IMR-90 (cell line): ENCODE data around the gene KRTAP12-1. TPM values are rescaled to one million over a fixed set of nuclear protein-coding genes. Genes with fewer than 3 reads are reported as not detected.

ENCODE experiments used
- ATAC-seq: fragments of 200-7000 bp; cut with Tn5 transposase; 2 replicates; pipeline ENCODE4 v1.9.1; 2020; ENCODE audit warnings: low read depth, mild to moderate bottlenecking, moderate library complexity
- BruUV-seq: library from RNA; stranded (reverse); fragments of 400-500 nt; replicated peaks from 2 replicates; lab custom pipeline; 2021; lab: Mats Ljungman, UMichigan
- CTCF ChIA-PET: fragments of 300-600 bp; formaldehyde crosslinking; extraction: SDS; loops from one replicate; lab custom pipeline; 2021; ENCODE audit warnings: antibody characterized with exemption; lab: Yijun Ruan, JAX
- POLR2A ChIA-PET: fragments of 300-600 bp; sonication (Branson Sonifier 250); formaldehyde crosslinking; loops from one replicate; lab custom pipeline; 2022; ENCODE audit warnings: antibody characterized with exemption; ENCODE audit not compliant: unreplicated experiment; lab: Charles Lee
- DNase-seq: peaks from one replicate; pipeline ENCODE4 v3.0.0; 2013
- H2AFZ ChIP-seq: replicated peaks from 2 replicates; pipeline ENCODE3; 2013; ENCODE audit warnings: low read length, mild to moderate bottlenecking; ENCODE audit not compliant: poor library complexity
- H2AK5ac ChIP-seq: 2 replicates; pipeline ENCODE4 v1.6.1; 2013; ENCODE audit warnings: low read depth, low read length, inconsistent platforms
- H2AK9ac ChIP-seq: replicated peaks from 2 replicates; pipeline ENCODE3; 2013; ENCODE audit warnings: mild to moderate bottlenecking, low read depth, low read length, moderate library complexity; ENCODE audit not compliant: poor library complexity
- H2BK120ac ChIP-seq: 2 replicates; pipeline ENCODE4 v1.6.1; 2013; ENCODE audit warnings: low read depth, low read length, inconsistent platforms
- H2BK15ac ChIP-seq: 3 replicates; pipeline ENCODE4 v1.6.1; 2013; ENCODE audit warnings: low read depth, low read length, inconsistent platforms
- H2BK20ac ChIP-seq: 2 replicates; pipeline ENCODE4 v1.6.1; 2013; ENCODE audit warnings: low read depth, mild to moderate bottlenecking, inconsistent platforms, low read length, moderate library complexity
- H2BK5ac ChIP-seq: 2 replicates; pipeline ENCODE4 v1.6.1; 2013; ENCODE audit warnings: mild to moderate bottlenecking, low read depth, low read length, inconsistent platforms; ENCODE audit not compliant: poor library complexity, severe bottlenecking
- H3K14ac ChIP-seq: replicated peaks from 2 replicates; pipeline ENCODE4 v1.6.1; 2013; ENCODE audit warnings: low read depth, low read length, inconsistent platforms
- H3K18ac ChIP-seq: 2 replicates; pipeline ENCODE4 v1.6.1; 2013; ENCODE audit warnings: low read depth, low read length, control low read depth
- H3K23ac ChIP-seq: 2 replicates; pipeline ENCODE4 v1.6.1; 2013; ENCODE audit warnings: low read depth, low read length, inconsistent platforms
- H3K27ac ChIP-seq: 2 replicates; pipeline ENCODE4 v1.5.1; 2013; ENCODE audit warnings: mild to moderate bottlenecking, control low read depth, low read length; ENCODE audit not compliant: insufficient read depth
- H3K27me3 ChIP-seq: 2 replicates; pipeline ENCODE4 v1.6.1; 2013; ENCODE audit warnings: low read length; ENCODE audit not compliant: control insufficient read depth, insufficient read depth
- H3K36me3 ChIP-seq: 2 replicates; pipeline ENCODE4 v1.6.1; 2013; ENCODE audit warnings: low read length, mixed read lengths; ENCODE audit not compliant: control insufficient read depth, insufficient read depth
- H3K4ac ChIP-seq: 2 replicates; pipeline ENCODE4 v1.6.1; 2013; ENCODE audit warnings: low read depth, low read length, inconsistent platforms
- H3K4me1 ChIP-seq: 2 replicates; pipeline ENCODE4 v1.6.1; 2013; ENCODE audit warnings: low read length, mixed read lengths; ENCODE audit not compliant: control insufficient read depth, insufficient read depth
- H3K4me2 ChIP-seq: 2 replicates; pipeline ENCODE4 v1.6.1; 2013; ENCODE audit warnings: low read depth, mild to moderate bottlenecking, control low read depth, low read length, moderate library complexity
- H3K4me3 ChIP-seq: 2 replicates; pipeline ENCODE4 v1.5.1; 2013; ENCODE audit warnings: low read depth, mild to moderate bottlenecking, control low read depth, low read length, moderate library complexity; ENCODE audit not compliant: insufficient read depth
- H3K56ac ChIP-seq: 2 replicates; pipeline ENCODE4 v1.6.1; 2013; ENCODE audit warnings: low read length, inconsistent platforms; ENCODE audit not compliant: insufficient read depth; ENCODE audit errors: extremely low read depth
- H3K79me1 ChIP-seq, 2 experiments: 2 replicates each; pipeline ENCODE4 v1.6.1; 2013; ENCODE audit warnings: low read length in 2 of 2, inconsistent platforms in 1 of 2, low read depth in 1 of 2
- H3K9ac ChIP-seq: 2 replicates; pipeline ENCODE4 v1.6.1; 2013; ENCODE audit warnings: low read depth, low read length, control low read depth
- H3K9me1 ChIP-seq: 2 replicates; pipeline ENCODE4 v1.6.1; 2013; ENCODE audit warnings: low read length, inconsistent platforms; ENCODE audit not compliant: insufficient read depth
- H3K9me3 ChIP-seq: 2 replicates; pipeline ENCODE4 v1.6.1; 2013; ENCODE audit warnings: low read length; ENCODE audit not compliant: control insufficient read depth, insufficient read depth
- H4K20me1 ChIP-seq: 2 replicates; pipeline ENCODE4 v1.6.1; 2013; ENCODE audit warnings: low read length, inconsistent platforms; ENCODE audit not compliant: insufficient read depth
- H4K5ac ChIP-seq: 2 replicates; pipeline ENCODE4 v1.6.1; 2013; ENCODE audit warnings: mild to moderate bottlenecking, low read depth, low read length, control low read depth
- H4K8ac ChIP-seq, 2 experiments: 2 replicates each; pipeline ENCODE4 v1.6.1; 2013; ENCODE audit warnings: low read depth in 2 of 2, low read length in 2 of 2, control low read depth in 1 of 2, inconsistent platforms in 1 of 2
- H4K91ac ChIP-seq: 2 replicates; pipeline ENCODE4 v1.6.1; 2013; ENCODE audit warnings: low read depth, low read length, inconsistent platforms; ENCODE audit not compliant: insufficient read depth
- CHD1 ChIP-seq: IDR thresholded peaks from 2 replicates; pipeline ENCODE4 v1.6.1; 2012; ENCODE audit warnings: low read depth, low read length, improper control_type of control experiment
- FOS ChIP-seq: fragments of 150-350 bp; IDR thresholded peaks from 2 replicates; pipeline ENCODE4 v1.6.1; 2016; ENCODE audit warnings: low read depth, low read length
- MAFK ChIP-seq: IDR thresholded peaks from 2 replicates; pipeline ENCODE4 v1.6.1; 2012; ENCODE audit warnings: low read depth, low read length, improper control_type of control experiment
- MAZ ChIP-seq: IDR thresholded peaks from 2 replicates; pipeline ENCODE4 v1.6.1; 2012; ENCODE audit warnings: low read depth, mild to moderate bottlenecking, low read length, improper control_type of control experiment, moderate library complexity, borderline replicate concordance
- MXI1 ChIP-seq: IDR thresholded peaks from 2 replicates; pipeline ENCODE4 v1.6.1; 2012; ENCODE audit warnings: low read depth, mild to moderate bottlenecking, low read length, moderate library complexity, borderline replicate concordance
- NFE2L2 ChIP-seq: fragments of 150-350 bp; IDR thresholded peaks from 2 replicates; pipeline ENCODE4 v1.6.1; 2016; ENCODE audit warnings: low read depth, mild to moderate bottlenecking, low read length
- POLR2A ChIP-seq: IDR thresholded peaks from 2 replicates; pipeline ENCODE4 v1.6.1; 2012; ENCODE audit warnings: mild to moderate bottlenecking, low read depth, low read length
- RFX5 ChIP-seq: IDR thresholded peaks from 2 replicates; pipeline ENCODE4 v1.8.0; 2012; ENCODE audit warnings: low read depth, mild to moderate bottlenecking, low read length, moderate library complexity
- SMC3 ChIP-seq: fragments of 150-350 bp; IDR thresholded peaks from 2 replicates; pipeline ENCODE4 v1.6.1; 2016; ENCODE audit warnings: low read depth, mild to moderate bottlenecking, antibody characterized with exemption, low read length, moderate library complexity
- USF2 ChIP-seq: fragments of 150-350 bp; IDR thresholded peaks from 2 replicates; pipeline ENCODE4 v1.6.1; 2017; ENCODE audit warnings: mild to moderate bottlenecking, antibody characterized with exemption, low read length, low read depth
- WGBS, 2 experiments: methylation state at CpG; one replicate each; pipeline versions ENCODE4 v1.1.5 to v1.1.7; 2013; ENCODE audit warnings: missing lambda C conversion rate in 2 of 2; ENCODE audit not compliant: insufficient read length in 1 of 2; ENCODE audit errors: extremely low coverage in 2 of 2; 5-methylcytosine and 5-hydroxymethylcytosine counted together
- dilution Hi-C: fragments of 300-500 bp; cut with HindIII; formaldehyde crosslinking; loops from one replicate; pipeline ENCODE4 v1.14.3; 2018; ENCODE audit warnings: low sequenced_read_pairs; ENCODE audit not compliant: unreplicated experiment
- in situ Hi-C: fragments of 300-500 bp; cut with MboI; formaldehyde crosslinking; loops from 3 replicates; pipeline ENCODE4 v1.14.3; 2019; ENCODE audit warnings: low sequenced_read_pairs, inconsistent platforms, mixed read lengths
- intact Hi-C: fragments of 100-400 bp; cut with micrococcal nuclease; formaldehyde crosslinking; loops from 2 replicates; pipeline ENCODE4 v1.10.0; 2022
- polyA plus RNA-seq, 3 experiments: library from polyadenylated mRNA; depleted of rRNA; stranded (reverse); fragments of >200 nt; gene quantifications; 2 replicates each; pipeline ENCODE4 v1.2.3, GENCODE V29; 2012; ENCODE audit warnings: low replicate concordance in 1 of 3
- total RNA-seq: library from RNA; depleted of rRNA; stranded (reverse); fragments of >200 nt; gene quantifications from 2 replicates; pipeline ENCODE4 v1.2.3, GENCODE V29; 2012
- TF ChIP-seq, protein P1 (sequence below): conservative IDR thresholded peaks from 2 replicates; pipeline ENCODE4 v1.5.1; 2012; ENCODE audit warnings: mild to moderate bottlenecking, low read depth, low read length, improper control_type of control experiment
- TF ChIP-seq, protein P2 (sequence below): fragments of 150-350 bp; IDR thresholded peaks from 2 replicates; pipeline ENCODE4 v1.6.1; 2016; ENCODE audit warnings: low read depth, mild to moderate bottlenecking, low read length, moderate library complexity, borderline replicate concordance

The KRTAP12-1 gene
- total and polyA plus RNA-seq, 2 of the 4 experiments (the other 2 are of a cell fraction), result not detected

- H2BK20ac ChIP-seq, result no peak overlapping the region
- intact Hi-C loops (no loop called here), in situ Hi-C loops (no loop called here), dilution Hi-C loops (no loop called here)
- H3K23ac ChIP-seq, result no peak overlapping the region
- H3K4me2 ChIP-seq, result no peak overlapping the region
- H3K9me1 ChIP-seq, result no peaks in the 10 kb centered on the region
- H4K8ac ChIP-seq, result no peak overlapping the region
- no peak overlapping the region for H2AK9ac ChIP-seq
- no peak overlapping the region for H4K91ac ChIP-seq
- H2BK120ac ChIP-seq, result no peak overlapping the region
- no TSS peak for BruUV-seq
- H3K14ac ChIP-seq, result no peak overlapping the region
- no peaks in the 10 kb centered on the region for H3K79me1 ChIP-seq
- no peaks in the 10 kb centered on the region; the same call in 1 of the 2 replicates for H3K27me3 ChIP-seq
- H4K5ac ChIP-seq, result no peak overlapping the region
- H3K36me3 ChIP-seq, result no peaks in the 10 kb centered on the region
- no peak overlapping the region for H2BK15ac ChIP-seq
- DNase-seq (no peak), ATAC-seq (no peak)
- TF ChIP-seq MXI1 (no peak), MAZ (no peak), SMC3 (no peak), RFX5 (no peak), MAFK (no peak), POLR2A (no peak), USF2 (no peak), NFE2L2 (no peak), CHD1 (no peak), FOS (no peak)
- TF ChIP-seq, protein P1, sequence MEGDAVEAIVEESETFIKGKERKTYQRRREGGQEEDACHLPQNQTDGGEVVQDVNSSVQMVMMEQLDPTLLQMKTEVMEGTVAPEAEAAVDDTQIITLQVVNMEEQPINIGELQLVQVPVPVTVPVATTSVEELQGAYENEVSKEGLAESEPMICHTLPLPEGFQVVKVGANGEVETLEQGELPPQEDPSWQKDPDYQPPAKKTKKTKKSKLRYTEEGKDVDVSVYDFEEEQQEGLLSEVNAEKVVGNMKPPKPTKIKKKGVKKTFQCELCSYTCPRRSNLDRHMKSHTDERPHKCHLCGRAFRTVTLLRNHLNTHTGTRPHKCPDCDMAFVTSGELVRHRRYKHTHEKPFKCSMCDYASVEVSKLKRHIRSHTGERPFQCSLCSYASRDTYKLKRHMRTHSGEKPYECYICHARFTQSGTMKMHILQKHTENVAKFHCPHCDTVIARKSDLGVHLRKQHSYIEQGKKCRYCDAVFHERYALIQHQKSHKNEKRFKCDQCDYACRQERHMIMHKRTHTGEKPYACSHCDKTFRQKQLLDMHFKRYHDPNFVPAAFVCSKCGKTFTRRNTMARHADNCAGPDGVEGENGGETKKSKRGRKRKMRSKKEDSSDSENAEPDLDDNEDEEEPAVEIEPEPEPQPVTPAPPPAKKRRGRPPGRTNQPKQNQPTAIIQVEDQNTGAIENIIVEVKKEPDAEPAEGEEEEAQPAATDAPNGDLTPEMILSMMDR, result no peak
- TF ChIP-seq, protein P2, sequence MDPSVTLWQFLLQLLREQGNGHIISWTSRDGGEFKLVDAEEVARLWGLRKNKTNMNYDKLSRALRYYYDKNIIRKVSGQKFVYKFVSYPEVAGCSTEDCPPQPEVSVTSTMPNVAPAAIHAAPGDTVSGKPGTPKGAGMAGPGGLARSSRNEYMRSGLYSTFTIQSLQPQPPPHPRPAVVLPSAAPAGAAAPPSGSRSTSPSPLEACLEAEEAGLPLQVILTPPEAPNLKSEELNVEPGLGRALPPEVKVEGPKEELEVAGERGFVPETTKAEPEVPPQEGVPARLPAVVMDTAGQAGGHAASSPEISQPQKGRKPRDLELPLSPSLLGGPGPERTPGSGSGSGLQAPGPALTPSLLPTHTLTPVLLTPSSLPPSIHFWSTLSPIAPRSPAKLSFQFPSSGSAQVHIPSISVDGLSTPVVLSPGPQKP, result no peak
- H3K18ac ChIP-seq, result no peak overlapping the region
- no peak overlapping the region for H2AK5ac ChIP-seq
- H2BK5ac ChIP-seq, result no peak overlapping the region
- no peak overlapping the region for H3K56ac ChIP-seq
- ChIA-PET POLR2A (no interaction called here), CTCF (no interaction called here)
- no peak overlapping the region for H2AFZ ChIP-seq
- no peak overlapping the region for H3K9ac ChIP-seq
- no peaks in the 10 kb centered on the region for H3K4me1 ChIP-seq
- 12% methylated on average over 6 of the region's 8 CpGs; no CpG with 5 or more reads in 1 of the 2 experiments for WGBS, 2 experiments
- no peak overlapping the region for H3K27ac ChIP-seq
- no peak overlapping the region for H3K4ac ChIP-seq
- H3K4me3 ChIP-seq, result no peak overlapping the region
- H4K20me1 ChIP-seq, result no peaks in the 10 kb centered on the region
- peaks cover 6% of the 10 kb centered on the region for H3K9me3 ChIP-seq
Observed at GRCh38 chr21:44647222-44647552, 34.8 kb downstream of the KRTAP12-1 start.
